GM18870 (cell line): Measurements from ENCODE around the gene BABAM2.

ENCODE experiments used
- ATAC-seq: cut with Tn5 transposase; IDR thresholded peaks from one replicate; pipeline ENCODE4 v1.9.1; 2021; ENCODE audit warnings: moderate library complexity; ENCODE audit not compliant: unreplicated experiment

The BABAM2 gene

GRCh38 chr2:28294451-28294850 is 403.9 kb downstream of the BABAM2 start:
- ATAC-seq = no peak

DNA sequence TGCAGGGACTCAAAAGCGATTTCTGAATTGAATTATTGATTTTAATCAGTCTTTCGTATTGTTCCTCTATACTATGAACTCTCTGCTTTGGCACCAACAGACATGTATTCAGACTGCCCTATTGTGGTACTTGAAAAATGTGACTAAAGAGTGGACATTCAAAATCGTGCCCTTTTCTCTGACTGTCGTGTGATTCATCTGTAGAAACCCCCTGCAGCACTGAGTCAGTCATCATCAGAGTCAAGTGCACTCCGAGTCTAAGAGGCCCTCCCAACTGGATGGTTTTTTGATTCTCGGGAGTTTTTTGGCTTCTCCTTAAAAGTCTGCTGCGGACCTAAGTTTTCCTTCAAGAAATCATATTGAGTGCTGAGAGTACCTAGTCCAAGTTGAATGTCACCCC is 405.7 kb downstream of the BABAM2 start:
- no peak for ATAC-seq

- ATAC-seq = no peak
Observed at GRCh38 chr2:28296904-28297303, 406.4 kb downstream of the BABAM2 start.

DNA sequence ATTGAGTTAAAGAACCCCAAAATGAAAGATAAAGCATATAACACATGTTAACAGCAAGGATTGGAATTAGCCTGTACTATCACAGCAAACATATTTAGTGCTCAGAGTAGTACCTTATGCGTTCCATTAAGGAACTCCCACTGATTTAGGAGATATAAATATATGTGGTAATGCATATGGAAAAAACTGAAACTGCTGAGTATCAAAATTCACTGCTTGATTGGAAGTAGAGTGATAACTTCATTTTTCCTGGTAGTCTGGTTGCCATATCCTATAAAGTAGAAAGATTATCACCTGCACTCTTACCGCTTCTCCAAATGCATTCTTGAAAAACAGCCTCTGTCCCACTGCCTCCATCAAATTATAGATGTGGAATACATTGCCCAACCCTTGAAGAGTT is 407.0 kb downstream of the BABAM2 start:
- no peak for ATAC-seq

DNA sequence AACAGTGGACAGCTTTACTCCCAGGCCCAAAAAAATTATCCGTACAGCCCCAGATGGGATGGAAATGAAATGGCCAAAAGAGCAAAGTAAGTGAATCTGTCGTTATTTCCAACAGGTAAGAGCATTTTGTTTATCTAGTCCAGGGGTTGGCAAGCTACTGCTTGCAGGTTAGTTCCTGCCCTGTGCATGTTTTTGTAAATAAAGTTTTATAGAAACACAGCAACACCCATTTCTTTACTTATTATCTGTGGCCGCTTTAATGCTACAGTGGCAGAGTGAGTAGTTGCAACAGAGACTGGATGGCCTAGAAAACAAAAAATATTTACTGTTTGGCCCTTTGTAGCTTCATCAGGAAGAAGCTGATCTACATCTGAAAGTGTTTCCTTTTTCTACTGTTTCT is 407.9 kb downstream of the BABAM2 start:
- no peak for ATAC-seq

DNA sequence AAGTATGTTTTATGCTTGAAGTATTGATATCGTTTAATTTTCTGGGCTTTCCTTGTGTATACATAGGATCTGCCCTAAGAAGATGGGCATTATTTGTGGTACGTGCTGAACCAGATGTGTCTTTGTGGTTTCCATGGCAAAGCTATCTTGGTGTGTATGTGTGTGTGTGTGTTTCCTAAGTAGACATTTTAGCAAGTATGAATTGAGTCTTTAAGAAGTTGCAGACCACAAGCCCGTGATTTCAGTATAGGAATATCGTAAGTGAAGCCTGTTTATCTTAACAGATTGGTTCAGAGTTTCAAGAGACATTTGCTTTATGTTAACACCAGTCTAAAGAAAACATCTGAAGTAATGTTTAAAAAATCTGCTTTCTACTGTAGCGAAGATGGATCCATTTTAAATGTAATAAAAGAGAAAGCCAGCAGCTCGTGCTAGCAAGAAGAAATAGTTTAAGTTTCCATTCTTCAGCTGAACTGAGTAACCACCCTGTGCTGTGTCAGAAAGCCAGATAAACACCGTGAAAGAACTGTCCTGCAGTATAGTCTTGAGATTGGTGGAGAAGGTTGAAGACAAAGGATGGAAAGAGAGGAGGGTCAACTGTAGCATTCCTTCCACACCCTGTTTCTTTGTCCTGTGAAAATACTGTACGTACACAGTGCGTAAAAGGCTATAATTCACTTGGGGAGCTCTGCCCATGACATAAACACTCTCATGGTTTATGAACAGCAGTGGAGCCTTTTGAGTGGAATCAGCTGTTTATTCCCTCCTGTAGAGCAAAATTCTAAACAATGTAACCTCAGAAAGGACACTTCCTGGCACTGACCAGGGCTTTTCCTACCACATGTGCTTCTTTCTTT is 410.2 kb downstream of the BABAM2 start:
- no peak for ATAC-seq

DNA sequence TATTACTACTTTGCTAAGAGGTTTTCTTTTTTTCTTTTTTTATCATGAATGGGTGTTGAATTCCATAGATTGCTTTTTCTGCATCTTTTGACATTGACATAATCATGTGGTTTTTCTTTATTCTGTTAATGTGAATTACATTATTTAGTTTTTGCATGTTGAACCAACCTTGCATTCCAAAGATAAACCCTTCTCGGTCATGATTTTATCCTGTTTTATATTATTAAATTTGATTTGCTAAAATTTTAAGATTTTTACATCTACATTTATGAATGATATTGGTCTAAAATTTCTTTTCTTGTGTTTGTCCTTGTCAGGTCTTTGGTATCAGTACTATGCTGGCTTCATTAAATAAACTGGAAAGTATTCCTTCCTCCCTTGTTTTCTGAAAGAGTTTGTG is 414.7 kb downstream of the BABAM2 start:
- no peak for ATAC-seq

DNA sequence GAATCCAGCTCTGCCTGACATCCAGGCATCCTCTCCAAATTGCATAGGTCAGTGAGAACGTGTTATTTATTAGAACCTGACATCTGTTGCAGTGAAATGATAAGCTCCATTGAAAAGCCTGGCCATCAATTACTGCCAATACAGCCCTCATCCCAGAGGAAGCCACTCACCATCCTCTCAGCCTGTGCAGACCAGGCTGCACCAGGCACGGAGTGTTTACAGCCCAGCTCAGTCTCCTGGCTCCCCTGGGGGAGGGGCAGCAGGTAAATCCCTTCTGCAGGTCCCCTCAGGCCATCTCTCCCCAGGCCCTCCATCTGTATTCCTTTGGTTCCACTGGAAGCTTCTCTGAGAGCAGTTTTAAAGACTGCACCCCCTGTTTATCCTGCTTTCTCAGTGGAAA is 419.6 kb downstream of the BABAM2 start:
- ATAC-seq = no peak

GRCh38 chr2:28311660-28312249 is 421.2 kb downstream of the BABAM2 start:
- no peak for ATAC-seq

DNA sequence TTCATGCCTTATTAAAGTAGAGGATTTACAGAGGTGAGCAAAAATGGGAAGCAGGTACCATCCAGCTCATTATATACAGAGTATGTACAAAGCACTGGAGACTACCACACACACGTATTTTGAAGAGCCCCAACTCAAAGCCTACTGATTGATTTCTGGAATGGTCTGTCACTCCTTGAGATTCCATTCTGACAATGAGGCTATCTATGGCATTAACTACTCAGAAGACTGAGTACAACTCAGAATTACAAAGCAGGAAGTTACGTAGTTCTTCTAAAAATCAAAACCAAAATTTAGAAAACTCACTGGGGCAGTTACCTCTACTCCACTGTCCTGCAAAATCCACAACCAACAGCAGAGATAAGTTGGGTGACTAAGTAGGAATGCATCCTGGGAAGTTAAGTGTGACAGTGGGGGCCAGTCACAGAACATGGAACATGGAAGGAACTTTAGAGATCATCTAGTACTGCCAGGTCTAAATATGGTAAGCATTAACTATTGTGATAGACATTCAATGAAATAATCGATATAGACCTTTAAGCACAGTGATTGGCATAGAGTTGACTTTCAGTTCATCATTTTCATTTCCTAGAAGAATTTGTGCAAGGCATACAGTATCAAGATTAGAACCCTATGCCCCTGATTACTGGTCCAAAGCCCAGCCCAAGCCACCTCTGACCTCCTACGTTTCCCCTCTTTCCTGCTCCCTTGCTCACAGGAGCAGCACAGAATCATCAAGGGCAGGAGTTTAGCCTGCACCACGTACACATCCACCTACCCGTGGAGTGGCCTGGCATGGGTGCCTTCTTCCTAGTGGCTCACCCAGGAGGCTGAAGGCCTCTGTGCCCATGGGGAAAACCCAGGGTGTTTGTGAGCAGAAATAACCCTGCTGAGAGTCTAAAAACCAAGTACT is 422.0 kb downstream of the BABAM2 start:
- no peak for ATAC-seq

DNA sequence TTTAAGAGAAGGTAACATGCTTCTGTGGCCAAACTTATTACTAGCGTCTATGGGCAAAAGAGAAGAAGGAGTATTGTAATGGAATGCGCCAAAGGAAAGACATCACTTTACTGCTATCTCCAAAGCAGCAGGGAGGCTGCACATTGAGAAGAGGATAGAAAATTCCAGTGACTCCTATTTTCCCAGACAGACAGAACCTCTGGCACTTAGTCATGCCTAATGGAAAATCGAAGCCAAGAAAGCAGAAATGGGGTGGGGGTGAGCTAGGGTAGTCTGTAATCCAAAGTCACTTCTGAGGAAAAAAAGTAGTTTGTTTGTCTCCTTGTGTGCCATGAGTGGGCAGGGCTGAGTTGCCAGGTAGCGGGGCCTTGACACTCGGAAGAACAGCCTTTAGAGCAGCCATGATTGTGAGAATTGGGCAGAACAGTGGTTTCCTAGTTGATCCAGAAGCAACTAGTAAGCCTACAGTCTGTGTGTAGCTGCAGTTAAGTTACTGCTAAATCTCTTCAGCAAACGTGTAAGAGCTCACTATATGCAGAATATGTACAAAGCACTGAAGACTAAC is 422.8 kb downstream of the BABAM2 start:
- no peak for ATAC-seq

DNA sequence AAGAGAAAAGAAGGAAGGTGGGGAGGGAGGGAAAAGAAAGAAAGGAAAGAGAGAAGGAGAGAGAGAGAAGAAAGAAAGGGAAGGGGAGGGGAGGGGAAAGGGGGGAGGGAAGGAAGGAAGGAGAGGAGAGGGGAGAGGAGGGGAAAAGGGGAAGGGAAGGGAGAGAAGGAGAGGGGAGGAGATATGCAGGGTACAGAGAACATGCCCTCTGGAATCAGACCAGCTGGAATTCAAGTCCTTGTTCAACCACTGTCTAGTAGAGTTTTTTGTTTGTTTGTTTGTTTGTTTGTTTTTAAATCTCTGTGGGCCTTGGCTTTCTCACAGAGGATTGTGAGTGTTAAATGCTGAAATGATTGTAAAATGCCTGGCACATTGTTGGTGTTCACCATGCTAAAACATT is 424.4 kb downstream of the BABAM2 start:
- no peak for ATAC-seq

GRCh38 chr2:28316546-28317335 is 426.2 kb downstream of the BABAM2 start:
- ATAC-seq = no peak

DNA sequence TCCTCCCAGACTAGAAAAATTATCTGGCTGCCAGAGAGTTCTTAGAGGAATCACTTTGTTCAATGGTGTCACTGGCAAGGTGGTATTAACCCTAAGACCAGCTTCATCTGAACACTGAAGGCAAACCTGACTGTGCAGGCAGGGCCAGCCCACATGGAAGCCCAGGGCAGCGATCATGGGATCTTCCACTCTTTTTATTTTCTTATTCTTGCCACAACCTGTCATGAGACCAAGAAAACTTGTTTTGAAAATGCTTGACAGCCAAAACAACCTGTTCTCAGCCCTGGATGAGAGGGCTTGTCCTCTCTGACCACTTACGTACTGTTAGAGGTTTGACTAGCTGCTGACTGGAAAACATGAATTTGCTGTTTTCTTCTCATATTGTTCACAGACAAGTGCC is 426.9 kb downstream of the BABAM2 start:
- no peak for ATAC-seq

- ATAC-seq = no peak
Observed at GRCh38 chr2:28318023-28318422, 427.5 kb downstream of the BABAM2 start.

- ATAC-seq = no peak
Observed at GRCh38 chr2:28318462-28319117, 428.1 kb downstream of the BABAM2 start.

DNA sequence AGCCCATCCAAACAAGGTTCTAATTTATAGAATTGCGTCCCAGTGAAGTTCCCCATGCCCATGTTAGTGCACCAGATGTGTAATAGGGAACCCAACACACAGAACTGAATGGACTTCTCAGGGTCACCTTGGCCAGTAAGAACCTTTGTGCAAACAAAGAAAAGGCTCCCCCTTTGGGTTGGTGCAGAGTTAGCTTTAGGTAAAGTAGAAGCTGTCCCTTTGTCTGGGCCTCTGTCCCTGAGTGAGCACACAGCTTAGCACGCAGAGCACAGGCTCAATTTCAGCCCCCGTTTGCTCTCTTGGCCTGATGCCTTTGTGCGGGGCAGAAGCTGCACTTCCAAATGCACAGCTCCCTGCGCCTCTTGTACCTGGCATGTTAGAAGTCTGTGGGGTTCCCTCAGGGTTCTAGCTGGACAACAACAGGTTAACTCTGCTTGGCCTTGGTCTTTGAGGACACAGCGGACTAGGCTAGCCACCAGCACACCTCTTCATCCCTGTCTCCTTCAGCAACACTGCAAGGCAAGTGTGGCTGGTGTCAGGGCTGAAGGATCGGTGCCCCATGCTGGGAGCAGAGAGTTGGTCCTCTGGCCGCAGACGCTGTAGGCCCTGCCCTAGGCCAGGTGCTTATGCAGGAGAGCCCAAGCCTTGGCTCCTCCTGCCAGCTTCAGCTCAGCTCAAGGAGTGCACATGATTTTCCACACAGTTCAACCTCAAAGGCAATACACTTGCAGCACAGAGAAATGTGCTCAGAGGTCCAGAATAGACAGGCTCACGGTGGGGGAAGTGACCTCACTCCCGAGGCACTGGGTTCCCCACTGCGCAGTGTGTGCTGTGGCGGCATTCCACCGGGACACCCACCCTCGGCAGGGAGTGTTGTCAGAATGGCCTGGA is 428.8 kb downstream of the BABAM2 start:
- no peak for ATAC-seq

GRCh38 chr2:28320009-28320365 is 429.5 kb downstream of the BABAM2 start:
- ATAC-seq = no peak

DNA sequence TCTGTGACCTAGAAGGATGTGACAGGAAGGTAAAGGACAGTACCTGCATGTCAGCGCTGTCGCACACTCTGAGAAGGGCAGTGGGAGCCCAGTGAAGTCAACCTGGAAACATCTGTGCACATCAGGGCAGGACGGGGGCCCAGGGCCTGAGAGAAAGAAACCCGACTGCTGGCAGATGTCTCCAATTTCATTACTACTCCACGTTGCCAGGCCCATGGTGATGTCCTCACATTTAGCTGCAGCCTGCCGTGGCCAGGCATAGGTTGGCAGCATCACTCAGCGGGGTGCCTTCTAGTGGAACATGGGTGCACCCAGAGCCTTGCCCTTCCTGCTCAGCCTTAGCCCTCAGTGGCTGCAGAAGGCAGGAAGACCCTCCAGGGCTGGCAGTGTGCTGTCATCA is 429.8 kb downstream of the BABAM2 start:
- ATAC-seq = no peak
